HCT116 (cell line): Measurements from ENCODE around the gene ZNF438. TPM values are rescaled to one million over a fixed set of nuclear protein-coding genes. Genes with fewer than 3 reads are reported as not detected.

Experiments
- ATAC-seq: fragments of 200-7000 bp; cut with Tn5 transposase; 2 replicates; pipeline ENCODE4 v1.9.1; 2020; ENCODE audit warnings: mild to moderate bottlenecking, moderate library complexity
- BruUV-seq: library from RNA; stranded (reverse); fragments of 400-500 nt; replicated peaks from 2 replicates; lab custom pipeline; 2021; lab: Mats Ljungman, UMichigan
- CTCF ChIA-PET: fragments of 300-600 bp; sonication (Branson Sonifier 250); formaldehyde crosslinking; loops from one replicate; lab custom pipeline; 2021; ENCODE audit warnings: antibody characterized with exemption; lab: Charles Lee
- POLR2A ChIA-PET: fragments of 300-600, 350-600 bp; sonication (Branson Sonifier 250); formaldehyde crosslinking; loops from one replicate; lab custom pipeline; 2021; ENCODE audit warnings: antibody characterized with exemption; lab: Charles Lee
- RAD21 ChIA-PET, 2 experiments: fragments of 300-600 bp; sonication (Branson Sonifier 250); formaldehyde crosslinking; loops; one replicate each; lab custom pipeline; 2023; ENCODE audit warnings: low total read pairs in 2 of 2; ENCODE audit not compliant: uncharacterized antibody in 2 of 2, unreplicated experiment in 2 of 2, low non-redundant PET in 1 of 2; lab: Charles Lee
- DNase-seq: peaks from one replicate; pipeline ENCODE4 v3.0.0-alpha.2; 2010; ENCODE audit warnings: low read depth, low spot score
- H2AFZ ChIP-seq: fragments of 200-600 bp; shearing (Covaris generic), sonication (generic); 2 replicates; pipeline ENCODE4 v1.6.1; 2017; ENCODE audit warnings: low read depth, mixed run types, mixed read lengths, antibody characterized with exemption, low read length; ENCODE audit not compliant: poor library complexity, severe bottlenecking
- H3K27ac ChIP-seq: 2 replicates; pipeline ENCODE4 v1.5.1; 2012; ENCODE audit warnings: low read depth, low read length
- H3K27me3 ChIP-seq: fragments of 200-600 bp; sonication (generic); 2 replicates; pipeline ENCODE4 v1.6.1; 2016; ENCODE audit warnings: mixed run types, low read length, mixed read lengths; ENCODE audit not compliant: insufficient read depth
- H3K36me3 ChIP-seq, 2 experiments: fragments of 200-500 bp in 1 of 2; fragments of 200-600 bp in 1 of 2; sonication (Bioruptor generic) in 1 of 2; sonication (generic) in 1 of 2; 2 replicates each; pipeline versions ENCODE4 v1.5.1 to v1.6.1; 2014 to 2016; ENCODE audit warnings: low read length in 2 of 2, inconsistent platforms in 1 of 2, mixed read lengths in 1 of 2, mixed run types in 1 of 2; ENCODE audit not compliant: insufficient read depth in 2 of 2, control insufficient read depth in 1 of 2
- H3K4me1 ChIP-seq, 2 experiments: fragments of 200-600 bp in 1 of 2; sonication (generic) in 1 of 2; 2 replicates each; pipeline versions ENCODE4 v1.5.1 to v1.6.1; 2012 to 2017; ENCODE audit warnings: low read length in 2 of 2, inconsistent platforms in 1 of 2, mild to moderate bottlenecking in 1 of 2, mixed read lengths in 1 of 2, mixed run types in 1 of 2, moderate library complexity in 1 of 2; ENCODE audit not compliant: insufficient read depth in 2 of 2, control insufficient read depth in 1 of 2
- H3K4me2 ChIP-seq: fragments of 200-600 bp; sonication (generic); 2 replicates; pipeline ENCODE4 v1.6.1; 2017; ENCODE audit warnings: mixed run types, low read length, mixed read lengths
- H3K4me3 ChIP-seq, 2 experiments: fragments of 200-600 bp in 1 of 2; sonication (generic) in 1 of 2; replicated peaks in 1 of 2; 2 replicates each; pipeline ENCODE4 v1.5.1; 2011 to 2016; ENCODE audit warnings: low read length in 2 of 2, control low read depth in 1 of 2, low read depth in 1 of 2, mild to moderate bottlenecking in 1 of 2, mixed read lengths in 1 of 2, mixed run types in 1 of 2
- H3K79me2 ChIP-seq: fragments of 200-600 bp; sonication (generic); 2 replicates; pipeline ENCODE4 v1.6.1; 2017; ENCODE audit warnings: mild to moderate bottlenecking, mixed run types, low read length, moderate library complexity, mixed read lengths; ENCODE audit not compliant: insufficient read depth
- H3K9ac ChIP-seq: fragments of 200-600 bp; sonication (generic); 2 replicates; pipeline ENCODE4 v1.6.1; 2016; ENCODE audit warnings: low read length, mixed read lengths
- H3K9me2 ChIP-seq: fragments of 200-600 bp; sonication (generic), shearing (Covaris generic); 2 replicates; pipeline ENCODE4 v1.6.1; 2017; ENCODE audit warnings: mixed run types, mild to moderate bottlenecking, moderate library complexity; ENCODE audit not compliant: insufficient read depth
- H3K9me3 ChIP-seq, 2 experiments: fragments of 200-500 bp in 1 of 2; fragments of 200-600 bp in 1 of 2; sonication (Bioruptor generic) in 1 of 2; sonication (generic) in 1 of 2; 2 replicates each; pipeline ENCODE4 v1.6.1; 2014 to 2017; ENCODE audit warnings: low read length in 2 of 2, mixed read lengths in 2 of 2, inconsistent platforms in 1 of 2, low read depth in 1 of 2, mild to moderate bottlenecking in 1 of 2, mixed run types in 1 of 2, moderate library complexity in 1 of 2; ENCODE audit not compliant: control insufficient read depth in 1 of 2, insufficient read depth in 1 of 2
- H4K20me1 ChIP-seq: fragments of 200-600 bp; sonication (generic), shearing (Covaris generic); 2 replicates; pipeline ENCODE4 v1.6.1; 2017; ENCODE audit warnings: mixed run types, mild to moderate bottlenecking, moderate library complexity; ENCODE audit not compliant: insufficient read depth
- CBX3 ChIP-seq: IDR thresholded peaks from 2 replicates; pipeline ENCODE4 v1.6.1; 2012; ENCODE audit warnings: low read depth
- CEBPB ChIP-seq: IDR thresholded peaks from 2 replicates; pipeline ENCODE4 v1.6.1; 2012; ENCODE audit warnings: low read depth
- EGR1 ChIP-seq: IDR thresholded peaks from 2 replicates; pipeline ENCODE4 v1.6.1; 2012; ENCODE audit warnings: low read depth
- ELF1 ChIP-seq: IDR thresholded peaks from 2 replicates; pipeline ENCODE4 v1.6.1; 2012; ENCODE audit warnings: low read depth, borderline replicate concordance
- EZH2 ChIP-seq: fragments of 200-600 bp; sonication (generic); IDR thresholded peaks from 2 replicates; pipeline ENCODE4 v1.6.1; 2017; ENCODE audit warnings: antibody characterized with exemption, mixed run types
- FOSL1 ChIP-seq: IDR thresholded peaks from 2 replicates; pipeline ENCODE4 v1.6.1; 2012; ENCODE audit warnings: low read depth
- MAX ChIP-seq: IDR thresholded peaks from 2 replicates; pipeline ENCODE4 v1.6.1; 2012
- POLR2A ChIP-seq: IDR thresholded peaks from 2 replicates; pipeline ENCODE4 v1.7.0; 2011; ENCODE audit warnings: borderline replicate concordance; ENCODE audit not compliant: insufficient read depth, insufficient read length; ENCODE audit errors: extremely low read depth
- RAD21 ChIP-seq: IDR thresholded peaks from 2 replicates; pipeline ENCODE4 v1.6.1; 2012; ENCODE audit warnings: low read depth, mild to moderate bottlenecking
- REST ChIP-seq: IDR thresholded peaks from 2 replicates; pipeline ENCODE4 v1.6.1; 2012; ENCODE audit warnings: low read depth
- SIN3A ChIP-seq: IDR thresholded peaks from 2 replicates; pipeline ENCODE4 v1.6.1; 2012; ENCODE audit warnings: low read depth
- SRF ChIP-seq: IDR thresholded peaks from 2 replicates; pipeline ENCODE4 v1.6.1; 2012; ENCODE audit warnings: low read depth
- TCF7L2 ChIP-seq: IDR thresholded peaks from 2 replicates; pipeline ENCODE4 v1.7.0; 2011; ENCODE audit warnings: borderline replicate concordance, inconsistent platforms; ENCODE audit not compliant: insufficient read depth, insufficient read length; ENCODE audit errors: extremely low read depth
- YY1 ChIP-seq: IDR thresholded peaks from 2 replicates; pipeline ENCODE4 v1.6.1; 2011; ENCODE audit warnings: low read length, low read depth, moderate library complexity, mild to moderate bottlenecking; ENCODE audit not compliant: insufficient replicate concordance; ENCODE audit errors: extremely low read depth
- intact Hi-C: fragments of 100-400 bp; cut with micrococcal nuclease; formaldehyde crosslinking; loops from 2 replicates; pipeline ENCODE4 v1.10.0; 2022
- total RNA-seq: library from RNA; stranded (reverse); gene quantifications from one replicate; pipeline ENCODE4 v1.2.1, GENCODE V29; 2021; ENCODE audit not compliant: unreplicated experiment
- TF ChIP-seq, protein P1 (sequence below), 3 experiments: fragments of 200-600 bp in 1 of 3; sonication (generic) in 1 of 3; IDR thresholded peaks in 2 of 3; conservative IDR thresholded peaks in 1 of 3; 2 replicates each; pipeline ENCODE4 v1.5.1; 2012 to 2017; ENCODE audit warnings: low read depth in 2 of 3, low read length in 2 of 3, antibody characterized with exemption in 1 of 3, borderline replicate concordance in 1 of 3, control low read depth in 1 of 3, mild to moderate bottlenecking in 1 of 3, mixed read lengths in 1 of 3, mixed run types in 1 of 3, moderate library complexity in 1 of 3; ENCODE audit not compliant: insufficient read depth in 1 of 3

ZNF438 gene
- total RNA-seq, 1 experiment from 2014 or later, result 3.3 TPM

DNA sequence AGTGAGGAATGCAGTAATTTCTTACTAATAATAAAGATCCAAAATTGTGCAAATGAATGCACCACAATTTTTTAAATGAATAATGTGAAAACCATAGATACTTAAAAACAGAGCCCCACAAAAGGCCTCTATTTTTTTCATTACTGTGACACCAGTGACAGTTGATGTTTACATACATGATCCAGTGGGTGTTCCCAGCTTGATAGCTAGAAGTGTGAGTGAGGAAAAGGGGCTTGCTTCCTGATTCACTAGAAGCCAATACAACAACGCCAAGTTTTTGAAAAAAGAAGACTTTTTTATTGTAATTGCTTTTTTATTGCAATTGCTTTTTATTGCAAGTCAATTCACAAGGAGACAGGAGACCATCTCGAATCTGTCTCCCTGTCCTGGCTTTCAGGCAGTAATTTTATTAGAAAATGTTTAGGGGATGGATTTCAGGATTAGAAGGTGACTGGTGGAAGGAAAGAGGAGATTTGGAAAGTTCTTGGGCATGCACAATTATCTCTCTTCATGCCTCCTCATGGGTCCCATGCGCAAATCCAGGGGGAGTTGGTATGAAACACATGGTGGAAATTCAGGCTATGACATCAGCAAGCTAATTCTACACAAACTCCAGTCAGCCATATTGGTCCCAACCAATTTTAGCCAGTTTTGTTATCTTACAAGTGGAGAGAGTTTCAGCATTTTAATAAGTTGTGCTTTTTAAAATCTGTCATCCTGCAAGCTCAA is 44.4 kb upstream of the ZNF438 start (continued):
- TF ChIP-seq TCF7L2 (no peak), YY1 (no peak), EGR1 (no peak), CBX3 (no peak), ELF1 (no peak), EZH2 (no peak), POLR2A (no peak), CEBPB (no peak), RAD21 (no peak), FOSL1 (no peak)
- TF ChIP-seq, all 23 proteins: peak for 0

GRCh38 chr10:31075434-31075833 is 43.8 kb upstream of the ZNF438 start:
- Histone ChIP-seq H3K36me3 (no peaks in the 10 kb centered on the region), H3K27ac (no peak overlapping the region), H4K20me1 (no peaks in the 10 kb centered on the region), H3K9me3 (no peaks in the 10 kb centered on the region), H3K79me2 (no peaks in the 10 kb centered on the region), H3K4me3 (no peak overlapping the region), H3K9ac (no peak overlapping the region), H3K27me3 (no peaks in the 10 kb centered on the region), H3K4me1 (peaks cover 0 to 21% of the 10 kb centered on the region in 2 experiments; a peak in 2 of 4 replicates), H2AFZ (no peak overlapping the region), H3K9me2 (no peaks in the 10 kb centered on the region), H3K4me2 (peak overlapping the region; percentile 7)
- CTCF ChIA-PET, result no interaction called here
- BruUV-seq, result no TSS peak
- RAD21 ChIA-PET, result no interaction called here
- POLR2A ChIA-PET, result no interaction called here
- intact Hi-C loops, result no loop called here
- TF ChIP-seq, protein P1, sequence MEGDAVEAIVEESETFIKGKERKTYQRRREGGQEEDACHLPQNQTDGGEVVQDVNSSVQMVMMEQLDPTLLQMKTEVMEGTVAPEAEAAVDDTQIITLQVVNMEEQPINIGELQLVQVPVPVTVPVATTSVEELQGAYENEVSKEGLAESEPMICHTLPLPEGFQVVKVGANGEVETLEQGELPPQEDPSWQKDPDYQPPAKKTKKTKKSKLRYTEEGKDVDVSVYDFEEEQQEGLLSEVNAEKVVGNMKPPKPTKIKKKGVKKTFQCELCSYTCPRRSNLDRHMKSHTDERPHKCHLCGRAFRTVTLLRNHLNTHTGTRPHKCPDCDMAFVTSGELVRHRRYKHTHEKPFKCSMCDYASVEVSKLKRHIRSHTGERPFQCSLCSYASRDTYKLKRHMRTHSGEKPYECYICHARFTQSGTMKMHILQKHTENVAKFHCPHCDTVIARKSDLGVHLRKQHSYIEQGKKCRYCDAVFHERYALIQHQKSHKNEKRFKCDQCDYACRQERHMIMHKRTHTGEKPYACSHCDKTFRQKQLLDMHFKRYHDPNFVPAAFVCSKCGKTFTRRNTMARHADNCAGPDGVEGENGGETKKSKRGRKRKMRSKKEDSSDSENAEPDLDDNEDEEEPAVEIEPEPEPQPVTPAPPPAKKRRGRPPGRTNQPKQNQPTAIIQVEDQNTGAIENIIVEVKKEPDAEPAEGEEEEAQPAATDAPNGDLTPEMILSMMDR (IDR thresholded peaks at IDR 0.05 in 2 of 3, conservative IDR thresholded peaks at IDR 0.05 in 1 of 3; ENCODE audit: borderline replicate concordance in 1 of 3, insufficient read depth in 1 of 3, low read depth in 2 of 3, low read length in 2 of 3), result no peak
- TF ChIP-seq CBX3, result no peak
- TF ChIP-seq MAX, result no peak
- no peak for TF ChIP-seq FOSL1
- no peak for TF ChIP-seq REST
- TF ChIP-seq EGR1, result no peak
- no peak for TF ChIP-seq POLR2A
- no peak for TF ChIP-seq TCF7L2
- no peak for TF ChIP-seq ELF1
- no peak for TF ChIP-seq SIN3A
- no peak for TF ChIP-seq SRF
- TF ChIP-seq, all 23 proteins: peak for 0
- no peak; the same call in 1 of the 2 replicates for ATAC-seq
- no peak for DNase-seq
